Astrocyte (in vitro differentiated cells and primary cell): Measurements from ENCODE around the gene SLC43A3. TPM values are rescaled to one million over a fixed set of nuclear protein-coding genes. Genes with fewer than 3 reads are reported as not detected.
"Not testable (repeated sequence)": the region's sequence is repeated elsewhere in the genome, so short reads cannot be mapped to it uniquely, and the experiment has no call there.

Experiments used
- DNase-seq: peaks from one replicate; pipeline ENCODE4 v3.0.0-alpha.2; 2010; ENCODE audit warnings: low read depth
- FAIRE-seq: peaks from 2 replicates; lab custom pipeline; 2011; peaks lifted over from hg19 to GRCh38; lab: Jason Lieb, UNC
- H2AFZ ChIP-seq: 2 replicates; pipeline ENCODE4 v1.6.0; 2012; ENCODE audit warnings: low read depth, low read length, inconsistent platforms
- H3K27ac ChIP-seq: 2 replicates; pipeline ENCODE4 v1.5.1; 2011; ENCODE audit warnings: low read depth, low read length, inconsistent platforms
- H3K27me3 ChIP-seq: 2 replicates; pipeline ENCODE4 v1.6.0; 2011; ENCODE audit warnings: low read length, inconsistent platforms; ENCODE audit not compliant: insufficient read depth
- H3K36me3 ChIP-seq: 2 replicates; pipeline ENCODE4 v1.5.1; 2011; ENCODE audit warnings: low read length, inconsistent platforms; ENCODE audit not compliant: insufficient read depth
- H3K4me1 ChIP-seq: 2 replicates; pipeline ENCODE4 v1.5.1; 2011; ENCODE audit warnings: low read length, inconsistent platforms; ENCODE audit not compliant: insufficient read depth
- H3K4me2 ChIP-seq: 2 replicates; pipeline ENCODE4 v1.6.0; 2012; ENCODE audit warnings: low read length, inconsistent platforms
- H3K4me3 ChIP-seq: 2 replicates; pipeline ENCODE4 v1.5.1; 2011; ENCODE audit warnings: low read depth, mild to moderate bottlenecking, low read length, inconsistent platforms; ENCODE audit not compliant: insufficient read depth
- H3K79me2 ChIP-seq: 2 replicates; pipeline ENCODE4 v1.6.0; 2012; ENCODE audit warnings: mild to moderate bottlenecking, low read length, inconsistent platforms; ENCODE audit not compliant: insufficient read depth
- H3K9ac ChIP-seq: 2 replicates; pipeline ENCODE4 v1.6.0; 2012; ENCODE audit warnings: mild to moderate bottlenecking, low read length, inconsistent platforms
- H3K9me3 ChIP-seq: 2 replicates; pipeline ENCODE4 v1.5.1; 2012; ENCODE audit warnings: low read depth, mild to moderate bottlenecking, low read length, inconsistent platforms; ENCODE audit not compliant: insufficient read depth
- H4K20me1 ChIP-seq: 2 replicates; pipeline ENCODE4 v1.6.0; 2012; ENCODE audit warnings: low read length, inconsistent platforms; ENCODE audit not compliant: insufficient read depth
- H3K27ac Mint-ChIP-seq: one replicate; pipeline ENCODE4 v1.8.0; 2021; ENCODE audit warnings: mild to moderate bottlenecking, mixed read lengths; ENCODE audit not compliant: unreplicated experiment
- H3K27me3 Mint-ChIP-seq: one replicate; pipeline ENCODE4 v1.8.0; 2021; ENCODE audit warnings: low read depth, mixed read lengths; ENCODE audit not compliant: unreplicated experiment
- H3K36me3 Mint-ChIP-seq: one replicate; pipeline ENCODE4 v1.8.0; 2021; ENCODE audit warnings: low read depth, mixed read lengths; ENCODE audit not compliant: unreplicated experiment
- H3K4me1 Mint-ChIP-seq: one replicate; pipeline ENCODE4 v1.8.0; 2021; ENCODE audit warnings: low read depth, mixed read lengths; ENCODE audit not compliant: unreplicated experiment
- H3K4me3 Mint-ChIP-seq: one replicate; pipeline ENCODE4 v1.8.0; 2021; ENCODE audit warnings: mild to moderate bottlenecking, moderate library complexity, mixed read lengths; ENCODE audit not compliant: unreplicated experiment
- H3K9me3 Mint-ChIP-seq: one replicate; pipeline ENCODE4 v1.8.0; 2021; ENCODE audit warnings: mild to moderate bottlenecking, mixed read lengths; ENCODE audit not compliant: unreplicated experiment
- EZH2 ChIP-seq: IDR thresholded peaks from 2 replicates; pipeline ENCODE4 v1.6.1; 2012; ENCODE audit warnings: mild to moderate bottlenecking, low read length, inconsistent platforms; ENCODE audit not compliant: insufficient read depth
- total RNA-seq: library from RNA; stranded (reverse); gene quantifications from 2 replicates; pipeline ENCODE4 v1.2.1, GENCODE V29; 2021
- TF ChIP-seq, protein P1 (sequence below): IDR thresholded peaks from 2 replicates; pipeline ENCODE4 v1.5.1; 2011; ENCODE audit warnings: low read depth, mild to moderate bottlenecking, inconsistent platforms, low read length, moderate library complexity; ENCODE audit not compliant: insufficient read depth

The SLC43A3 gene
- total RNA-seq, 1 donor from 2014 or later, result 16.4 TPM

- Mint-ChIP-seq H3K4me3 (no peak overlapping the region), H3K4me1 (peaks cover 22% of the 10 kb centered on the region), H3K27ac (no peak overlapping the region), H3K36me3 (peaks cover 15% of the 10 kb centered on the region), H3K9me3 (no peaks in the 10 kb centered on the region), H3K27me3 (peaks cover 9% of the 10 kb centered on the region)
- Histone ChIP-seq H3K4me1 (no peaks in the 10 kb centered on the region), H2AFZ (no peak overlapping the region), H3K9ac (no peak overlapping the region), H3K4me2 (no peak overlapping the region), H4K20me1 (no peaks in the 10 kb centered on the region), H3K27ac (no peak overlapping the region), H3K79me2 (no peaks in the 10 kb centered on the region), H3K9me3 (no peaks in the 10 kb centered on the region), H3K36me3 (peaks cover 6% of the 10 kb centered on the region), H3K27me3 (peaks cover 5% of the 10 kb centered on the region), H3K4me3 (no peak overlapping the region)
- DNase-seq (no peak), FAIRE-seq (no peak)
- TF ChIP-seq EZH2, result no peak
- TF ChIP-seq, protein P1, sequence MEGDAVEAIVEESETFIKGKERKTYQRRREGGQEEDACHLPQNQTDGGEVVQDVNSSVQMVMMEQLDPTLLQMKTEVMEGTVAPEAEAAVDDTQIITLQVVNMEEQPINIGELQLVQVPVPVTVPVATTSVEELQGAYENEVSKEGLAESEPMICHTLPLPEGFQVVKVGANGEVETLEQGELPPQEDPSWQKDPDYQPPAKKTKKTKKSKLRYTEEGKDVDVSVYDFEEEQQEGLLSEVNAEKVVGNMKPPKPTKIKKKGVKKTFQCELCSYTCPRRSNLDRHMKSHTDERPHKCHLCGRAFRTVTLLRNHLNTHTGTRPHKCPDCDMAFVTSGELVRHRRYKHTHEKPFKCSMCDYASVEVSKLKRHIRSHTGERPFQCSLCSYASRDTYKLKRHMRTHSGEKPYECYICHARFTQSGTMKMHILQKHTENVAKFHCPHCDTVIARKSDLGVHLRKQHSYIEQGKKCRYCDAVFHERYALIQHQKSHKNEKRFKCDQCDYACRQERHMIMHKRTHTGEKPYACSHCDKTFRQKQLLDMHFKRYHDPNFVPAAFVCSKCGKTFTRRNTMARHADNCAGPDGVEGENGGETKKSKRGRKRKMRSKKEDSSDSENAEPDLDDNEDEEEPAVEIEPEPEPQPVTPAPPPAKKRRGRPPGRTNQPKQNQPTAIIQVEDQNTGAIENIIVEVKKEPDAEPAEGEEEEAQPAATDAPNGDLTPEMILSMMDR, result no peak
Measured at GRCh38 chr11:57405271-57405860, 21.6 kb downstream of the SLC43A3 start.

DNA sequence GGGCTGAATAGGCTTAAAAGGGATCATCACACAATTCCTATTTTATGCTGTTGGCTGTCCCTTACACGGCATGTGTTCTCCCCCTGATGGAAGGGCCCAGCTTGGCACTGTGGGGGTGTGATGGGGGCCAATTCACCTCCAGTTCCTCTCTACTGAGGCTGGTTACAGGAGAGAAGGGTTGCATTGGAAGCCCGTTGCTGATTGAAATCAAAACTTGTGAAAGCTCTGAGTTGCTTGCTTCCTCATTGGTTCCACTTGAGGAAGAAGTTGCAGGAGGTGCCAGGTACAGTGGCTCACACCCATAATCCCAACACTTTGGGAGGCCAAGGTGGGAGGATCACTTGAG, 23.1 kb downstream of the SLC43A3 start:
- Histone ChIP-seq H3K9me3 (no peaks in the 10 kb centered on the region), H3K4me2 (no peak overlapping the region), H3K4me3 (no peak overlapping the region), H3K36me3 (peaks cover 6% of the 10 kb centered on the region), H2AFZ (no peak overlapping the region), H3K27me3 (peaks cover 7% of the 10 kb centered on the region), H3K27ac (no peak overlapping the region), H3K4me1 (no peaks in the 10 kb centered on the region), H4K20me1 (no peaks in the 10 kb centered on the region), H3K79me2 (no peaks in the 10 kb centered on the region), H3K9ac (no peak overlapping the region)
- Mint-ChIP-seq H3K4me3 (no peak overlapping the region), H3K36me3 (peaks cover 11% of the 10 kb centered on the region), H3K9me3 (no peaks in the 10 kb centered on the region), H3K27ac (no peak overlapping the region), H3K4me1 (peaks cover 19% of the 10 kb centered on the region), H3K27me3 (peaks cover 9% of the 10 kb centered on the region)
- FAIRE-seq (no peak), DNase-seq (no peak)
- TF ChIP-seq, protein P1, result no peak
- no peak for TF ChIP-seq EZH2

- peaks cover 11% of the 10 kb centered on the region for H3K36me3 Mint-ChIP-seq
- not testable (repeated sequence) for H3K36me3 ChIP-seq, H3K79me2 ChIP-seq, H3K9me3 ChIP-seq, H3K27ac Mint-ChIP-seq, H3K9ac ChIP-seq, FAIRE-seq, H3K4me3 ChIP-seq, H3K4me1 ChIP-seq, H3K27me3 Mint-ChIP-seq, DNase-seq, H3K9me3 Mint-ChIP-seq, H3K4me3 Mint-ChIP-seq, H3K4me2 ChIP-seq, H2AFZ ChIP-seq, H3K27ac ChIP-seq, H4K20me1 ChIP-seq, H3K27me3 ChIP-seq
- peaks cover 19% of the 10 kb centered on the region for H3K4me1 Mint-ChIP-seq
Measured at GRCh38 chr11:57403003-57403801, 23.7 kb downstream of the SLC43A3 start.
